Cardiac muscle cell (in vitro differentiated cells and primary cell): Measurements from ENCODE around the gene NRXN2. TPM values are rescaled to one million over a fixed set of nuclear protein-coding genes. Genes with fewer than 3 reads are reported as not detected.

Experiments used
- DNase-seq, 2 donors: peaks; one replicate each; pipeline versions ENCODE4 v3.0.0 to v3.0.0-alpha.2; 2010 to 2017; ENCODE audit warnings: low read depth in 1 of 2, low spot score in 1 of 2
- H3K27ac ChIP-seq: fragments of 200-600 bp; sonication (generic); 2 replicates; pipeline ENCODE4 v1.5.1; 2016
- H3K27me3 ChIP-seq: fragments of 200-600 bp; sonication (generic); 2 replicates; pipeline ENCODE4 v1.6.0; 2016; ENCODE audit warnings: control low read depth
- H3K36me3 ChIP-seq: fragments of 200-600 bp; sonication (generic); 2 replicates; pipeline ENCODE4 v1.5.1; 2016; ENCODE audit warnings: control low read depth
- H3K4me1 ChIP-seq: fragments of 200-600 bp; sonication (generic); 2 replicates; pipeline ENCODE4 v1.8.1; 2017; ENCODE audit warnings: low read depth, mild to moderate bottlenecking, mixed run types
- H3K4me3 ChIP-seq: fragments of 200-600 bp; sonication (generic); 2 replicates; pipeline ENCODE4 v1.5.1; 2016; ENCODE audit warnings: mild to moderate bottlenecking
- H3K9me3 ChIP-seq: fragments of 200-600 bp; sonication (generic); 2 replicates; pipeline ENCODE4 v1.5.1; 2017; ENCODE audit warnings: low read depth, mild to moderate bottlenecking, control low read depth
- CTCF ChIP-seq: IDR thresholded peaks from 2 replicates; pipeline ENCODE4 v1.5.1; 2012; ENCODE audit warnings: low read depth, mild to moderate bottlenecking, low read length
- polyA plus RNA-seq: library from polyadenylated mRNA; unstranded; fragments of >200 nt; fragmentation: Nextera tagmentation; extraction: Ambion mirVana; gene quantifications from 2 replicates; pipeline ENCODE4 v1.2.1, GENCODE V29; 2016
- total RNA-seq: library from RNA; depleted of rRNA; stranded (reverse); fragments of >200 nt; gene quantifications from 2 replicates; pipeline ENCODE4 v1.2.3, GENCODE V29; 2016

NRXN2 gene
- total and polyA plus RNA-seq, 2 experiments from 2014 or later: 1.2 to 1.3 TPM

- no peak for TF ChIP-seq CTCF
- H3K27me3 ChIP-seq: no peaks in the 10 kb centered on the region
- H3K27ac ChIP-seq: no peak overlapping the region
- no peaks in the 10 kb centered on the region for H3K9me3 ChIP-seq
- H3K4me1 ChIP-seq: no peaks in the 10 kb centered on the region
- no peaks in the 10 kb centered on the region for H3K36me3 ChIP-seq
- no peak overlapping the region for H3K4me3 ChIP-seq
- DNase-seq: no peak
These were observed 162.7 kb downstream of the NRXN2 start for GRCh38 chr11:64560139-64560771.

GRCh38 chr11:64559351-64560138 is 163.5 kb downstream of the NRXN2 start:
- H3K36me3 ChIP-seq: no peaks in the 10 kb centered on the region
- H3K27ac ChIP-seq: no peak overlapping the region
- H3K4me3 ChIP-seq: no peak overlapping the region
- no peaks in the 10 kb centered on the region for H3K9me3 ChIP-seq
- no peak for TF ChIP-seq CTCF
- no peak for DNase-seq
- H3K4me1 ChIP-seq: no peaks in the 10 kb centered on the region
- H3K27me3 ChIP-seq: no peaks in the 10 kb centered on the region

GRCh38 chr11:64558869-64559268 is 164.1 kb downstream of the NRXN2 start:
- Histone ChIP-seq H3K4me1 (no peaks in the 10 kb centered on the region), H3K27me3 (no peaks in the 10 kb centered on the region), H3K27ac (no peak overlapping the region), H3K36me3 (no peaks in the 10 kb centered on the region), H3K4me3 (no peak overlapping the region), H3K9me3 (no peaks in the 10 kb centered on the region)
- DNase-seq: no peak
- no peak for TF ChIP-seq CTCF

GRCh38 chr11:64558065-64558745 is 164.8 kb downstream of the NRXN2 start:
- Histone ChIP-seq H3K4me1 (peaks cover 3% of the 10 kb centered on the region), H3K4me3 (no peak overlapping the region), H3K27ac (no peak overlapping the region), H3K9me3 (no peaks in the 10 kb centered on the region), H3K27me3 (no peaks in the 10 kb centered on the region), H3K36me3 (no peaks in the 10 kb centered on the region)
- no peak for TF ChIP-seq CTCF
- no peak for DNase-seq

- no peaks in the 10 kb centered on the region for H3K36me3 ChIP-seq
- peaks cover 3% of the 10 kb centered on the region for H3K27me3 ChIP-seq
- H3K4me3 ChIP-seq: no peak overlapping the region
- no peaks in the 10 kb centered on the region for H3K9me3 ChIP-seq
- no peak overlapping the region for H3K27ac ChIP-seq
- H3K4me1 ChIP-seq: peaks cover 3% of the 10 kb centered on the region
- DNase-seq: no peak
- no peak for TF ChIP-seq CTCF
These were observed 166.2 kb downstream of the NRXN2 start for GRCh38 chr11:64556721-64557250.

Other genes starting within 250 kb of the NRXN2 start
- 0.42 TPM in 1 of 2 replicates, not detected in the other for gene SLC22A11, start 167.3 kb downstream of the NRXN2 start, total RNA-seq
- gene SLC22A11, start 167.3 kb downstream of the NRXN2 start, polyA plus RNA-seq: 1.3 TPM in 1 of 2 replicates, not detected in the other
- gene SLC22A12, start 132.0 kb downstream of the NRXN2 start, total RNA-seq: not detected in 2 replicates
- not detected in 2 replicates for gene SLC22A12, start 132.0 kb downstream of the NRXN2 start, polyA plus RNA-seq
- gene RASGRP2, start 20.9 kb upstream of the NRXN2 start, total RNA-seq: 29.5 and 60.8 TPM in 2 replicates
- gene RASGRP2, start 20.9 kb upstream of the NRXN2 start, polyA plus RNA-seq: 60.8 and 64.0 TPM in 2 replicates
- gene PYGM, start 36.8 kb upstream of the NRXN2 start, total RNA-seq: 246 and 281 TPM in 2 replicates
- gene PYGM, start 36.8 kb upstream of the NRXN2 start, polyA plus RNA-seq: 244 and 260 TPM in 2 replicates
- 168 and 360 TPM in 2 replicates for gene SF1, start 55.3 kb upstream of the NRXN2 start, total RNA-seq
- 143 and 233 TPM in 2 replicates for gene SF1, start 55.3 kb upstream of the NRXN2 start, polyA plus RNA-seq
- 24.3 and 35.9 TPM in 2 replicates for gene MAP4K2, start 80.0 kb upstream of the NRXN2 start, total RNA-seq
- 16.1 and 31.1 TPM in 2 replicates for gene MAP4K2, start 80.0 kb upstream of the NRXN2 start, polyA plus RNA-seq
- 26.7 and 27.7 TPM in 2 replicates for gene MEN1, start 87.4 kb upstream of the NRXN2 start, total RNA-seq
- 57.5 and 62.1 TPM in 2 replicates for gene MEN1, start 87.4 kb upstream of the NRXN2 start, polyA plus RNA-seq
- 4.6 and 10.1 TPM in 2 replicates for gene CDC42BPG, start 121.5 kb upstream of the NRXN2 start, total RNA-seq
- gene CDC42BPG, start 121.5 kb upstream of the NRXN2 start, polyA plus RNA-seq: 2.2 and 3.5 TPM in 2 replicates
- gene EHD1, start 155.4 kb upstream of the NRXN2 start, total RNA-seq: 119 and 160 TPM in 2 replicates
- gene EHD1, start 155.4 kb upstream of the NRXN2 start, polyA plus RNA-seq: 57.4 and 70.0 TPM in 2 replicates
- gene ATG2A, start 194.0 kb upstream of the NRXN2 start, total RNA-seq: 33.9 and 36.2 TPM in 2 replicates
- gene ATG2A, start 194.0 kb upstream of the NRXN2 start, polyA plus RNA-seq: 8.1 and 13.3 TPM in 2 replicates
- gene PPP2R5B, start 201.5 kb upstream of the NRXN2 start, total RNA-seq: 26.2 and 29.2 TPM in 2 replicates
- gene PPP2R5B, start 201.5 kb upstream of the NRXN2 start, polyA plus RNA-seq: 29.2 and 30.7 TPM in 2 replicates
- gene GPHA2, start 212.7 kb upstream of the NRXN2 start, total RNA-seq: not detected in 2 replicates
- 0.60 TPM in 1 of 2 replicates, not detected in the other for gene GPHA2, start 212.7 kb upstream of the NRXN2 start, polyA plus RNA-seq
- gene MAJIN, start 248.9 kb upstream of the NRXN2 start, total RNA-seq: not detected in 2 replicates
- 0.06 TPM in 1 of 2 replicates, not detected in the other for gene MAJIN, start 248.9 kb upstream of the NRXN2 start, polyA plus RNA-seq